ENCODE results near the gene LMO1. TPM values are rescaled to one million over a fixed set of nuclear protein-coding genes. Genes with fewer than 3 reads are reported as not detected.

LMO1 gene
- total RNA-seq, 3 donors from 2014 or later (not counting 1 experiment from before 2014, with no cell fraction given) = not detected

DNA sequence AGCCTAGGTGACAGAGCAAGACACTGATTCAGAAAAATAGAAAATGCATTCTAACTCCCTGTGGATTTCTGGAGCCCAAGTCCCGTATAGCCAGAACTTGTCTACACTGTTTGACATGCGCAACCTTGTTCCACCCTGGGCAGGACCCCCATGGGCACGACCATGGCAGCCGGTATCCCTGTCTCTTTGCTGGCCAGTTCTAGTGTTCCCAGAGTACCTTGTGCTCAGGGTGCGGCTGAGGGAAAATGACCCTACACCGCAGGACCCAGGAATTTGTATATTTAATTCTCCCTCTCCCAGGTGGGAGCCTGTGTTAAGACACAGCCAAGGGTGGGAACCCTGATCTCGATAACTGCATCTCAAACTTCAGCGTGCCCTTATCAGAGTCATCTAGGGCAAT, 58.1 kb downstream of the LMO1 start:
- no peaks in the 10 kb centered on the region for H3K36me3 Mint-ChIP-seq
- intact Hi-C loops (cut with micrococcal nuclease) = no loop called here
- DNase-seq (no peak), ATAC-seq (no peak)
- TF ChIP-seq, protein P1, sequence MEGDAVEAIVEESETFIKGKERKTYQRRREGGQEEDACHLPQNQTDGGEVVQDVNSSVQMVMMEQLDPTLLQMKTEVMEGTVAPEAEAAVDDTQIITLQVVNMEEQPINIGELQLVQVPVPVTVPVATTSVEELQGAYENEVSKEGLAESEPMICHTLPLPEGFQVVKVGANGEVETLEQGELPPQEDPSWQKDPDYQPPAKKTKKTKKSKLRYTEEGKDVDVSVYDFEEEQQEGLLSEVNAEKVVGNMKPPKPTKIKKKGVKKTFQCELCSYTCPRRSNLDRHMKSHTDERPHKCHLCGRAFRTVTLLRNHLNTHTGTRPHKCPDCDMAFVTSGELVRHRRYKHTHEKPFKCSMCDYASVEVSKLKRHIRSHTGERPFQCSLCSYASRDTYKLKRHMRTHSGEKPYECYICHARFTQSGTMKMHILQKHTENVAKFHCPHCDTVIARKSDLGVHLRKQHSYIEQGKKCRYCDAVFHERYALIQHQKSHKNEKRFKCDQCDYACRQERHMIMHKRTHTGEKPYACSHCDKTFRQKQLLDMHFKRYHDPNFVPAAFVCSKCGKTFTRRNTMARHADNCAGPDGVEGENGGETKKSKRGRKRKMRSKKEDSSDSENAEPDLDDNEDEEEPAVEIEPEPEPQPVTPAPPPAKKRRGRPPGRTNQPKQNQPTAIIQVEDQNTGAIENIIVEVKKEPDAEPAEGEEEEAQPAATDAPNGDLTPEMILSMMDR (IDR thresholded peaks at IDR 0.05) = no peak
- Histone ChIP-seq H3K4me3 (ENCODE audit: low read length) (no peak overlapping the region), H3K27ac (ENCODE audit: low read length) (no peak overlapping the region), H3K4me1 (ENCODE audit: control insufficient read depth, insufficient read depth, low read length) (peaks cover 32% of the 10 kb centered on the region), H3K36me3 (ENCODE audit: control insufficient read depth, insufficient read depth, low read length) (no peaks in the 10 kb centered on the region), H3K9me3 (ENCODE audit: control insufficient read depth, insufficient read depth, low read length) (no peaks in the 10 kb centered on the region), H3K27me3 (ENCODE audit: control insufficient read depth, insufficient read depth, low read length) (peaks cover 4% of the 10 kb centered on the region)
- H3K27ac Mint-ChIP-seq = no peak overlapping the region
- 82% methylated on average over 8 of the region's 8 CpGs for WGBS (ENCODE audit: insufficient coverage)
- H3K9me3 Mint-ChIP-seq = no peaks in the 10 kb centered on the region
- peaks cover 0 to 8% of the 10 kb centered on the region in 2 donors for H3K4me1 Mint-ChIP-seq
- H3K27me3 Mint-ChIP-seq (ENCODE audit: low read depth in 2 of 2) = peaks cover 27 to 51% of the 10 kb centered on the region in 2 donors
- H3K4me3 Mint-ChIP-seq = no peak overlapping the region

DNA sequence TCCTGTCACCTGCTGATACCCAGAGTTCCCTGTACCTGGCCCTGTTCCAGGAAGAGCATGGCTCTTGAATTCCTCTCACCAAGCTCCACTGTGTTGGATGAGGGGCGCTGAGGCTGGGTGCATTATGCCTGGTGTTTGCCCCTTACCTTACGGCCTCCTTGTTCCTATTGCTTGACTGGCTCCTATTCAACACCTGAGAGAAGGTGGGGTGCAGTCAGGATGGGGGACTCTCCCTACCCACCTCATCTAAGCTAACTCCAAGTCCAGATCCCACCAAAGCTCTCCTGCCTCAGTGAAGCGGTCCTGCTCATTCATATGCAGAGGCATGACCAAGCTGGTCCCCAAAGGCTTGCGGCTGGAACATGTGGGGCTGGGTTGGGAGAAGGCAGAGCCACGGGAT, 59.1 kb downstream of the LMO1 start:
- Histone ChIP-seq H3K36me3 (ENCODE audit: control insufficient read depth, insufficient read depth, low read length) (no peaks in the 10 kb centered on the region), H3K9me3 (ENCODE audit: control insufficient read depth, insufficient read depth, low read length) (no peaks in the 10 kb centered on the region), H3K4me3 (ENCODE audit: low read length) (no peak overlapping the region), H3K4me1 (ENCODE audit: control insufficient read depth, insufficient read depth, low read length) (peaks cover 32% of the 10 kb centered on the region), H3K27me3 (ENCODE audit: control insufficient read depth, insufficient read depth, low read length) (peaks cover 4% of the 10 kb centered on the region), H3K27ac (ENCODE audit: low read length) (no peak overlapping the region)
- Mint-ChIP-seq H3K27me3 (ENCODE audit: low read depth in 2 of 2) (peaks cover 25 to 49% of the 10 kb centered on the region in 2 donors), H3K9me3 (no peaks in the 10 kb centered on the region), H3K27ac (no peak overlapping the region), H3K4me3 (no peak overlapping the region), H3K36me3 (no peaks in the 10 kb centered on the region), H3K4me1 (peaks cover 0 to 8% of the 10 kb centered on the region in 2 donors)
- WGBS (ENCODE audit: insufficient coverage) = 86% methylated on average over 5 of the region's 5 CpGs
- no peak for ATAC-seq
- intact Hi-C loops (cut with micrococcal nuclease) = no loop called here
- DNase-seq = no peak
- TF ChIP-seq, protein P1 (IDR thresholded peaks at IDR 0.05) = no peak

DNA sequence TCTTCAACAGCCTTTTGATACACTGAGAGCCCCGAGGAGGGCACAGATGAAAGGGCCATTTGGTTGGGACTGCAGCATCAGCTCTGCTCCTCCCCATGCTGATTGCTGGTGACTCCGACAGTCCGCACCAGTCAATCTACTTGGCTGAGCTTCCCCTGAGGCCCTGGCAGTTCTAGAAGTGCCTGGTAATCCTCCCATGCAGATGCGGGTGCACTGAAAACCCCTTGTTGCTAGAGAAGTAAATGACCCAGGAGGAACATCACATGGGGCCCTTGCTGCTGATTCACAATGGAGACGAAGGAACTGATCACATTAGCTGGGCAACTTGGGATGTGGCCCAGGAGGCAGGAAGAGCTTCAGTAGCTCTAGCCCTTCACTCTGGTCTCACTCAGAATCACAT, 59.7 kb downstream of the LMO1 start:
- no peak for DNase-seq
- intact Hi-C loops (cut with micrococcal nuclease) = no loop called here
- no peak overlapping the region for H3K4me3 Mint-ChIP-seq
- H3K36me3 ChIP-seq (ENCODE audit: control insufficient read depth, insufficient read depth, low read length) = no peaks in the 10 kb centered on the region
- peaks cover 22 to 49% of the 10 kb centered on the region in 2 donors for H3K27me3 Mint-ChIP-seq (ENCODE audit: low read depth in 2 of 2)
- peaks cover 4% of the 10 kb centered on the region for H3K27me3 ChIP-seq (ENCODE audit: control insufficient read depth, insufficient read depth, low read length)
- H3K4me3 ChIP-seq (ENCODE audit: low read length) = no peak overlapping the region
- H3K27ac Mint-ChIP-seq = no peak overlapping the region
- H3K27ac ChIP-seq (ENCODE audit: low read length) = no peak overlapping the region
- no peaks in the 10 kb centered on the region for H3K9me3 Mint-ChIP-seq
- H3K4me1 ChIP-seq (ENCODE audit: control insufficient read depth, insufficient read depth, low read length) = peaks cover 32% of the 10 kb centered on the region
- no peak for ATAC-seq
- 85% methylated on average over 5 of the region's 5 CpGs for WGBS (ENCODE audit: insufficient coverage)
- H3K4me1 Mint-ChIP-seq = peaks cover 0 to 8% of the 10 kb centered on the region in 2 donors
- H3K36me3 Mint-ChIP-seq = no peaks in the 10 kb centered on the region
- no peaks in the 10 kb centered on the region for H3K9me3 ChIP-seq (ENCODE audit: control insufficient read depth, insufficient read depth, low read length)
- TF ChIP-seq, protein P1 (IDR thresholded peaks at IDR 0.05) = no peak

DNA sequence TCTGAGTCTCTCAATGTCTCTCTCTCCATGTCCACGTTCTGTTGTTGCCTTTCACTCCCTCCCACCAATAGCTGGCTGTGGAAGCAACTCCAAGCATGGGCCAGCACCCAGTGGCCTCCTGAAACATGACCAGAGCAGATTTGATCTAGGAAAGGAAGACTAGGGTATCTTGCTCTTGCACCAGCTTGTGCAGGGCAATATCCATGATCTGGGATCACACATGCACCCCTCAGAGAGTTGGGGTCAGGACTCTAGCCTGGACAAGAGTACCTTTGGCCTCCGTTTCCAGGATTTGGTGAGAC, 60.3 kb downstream of the LMO1 start:
- Histone ChIP-seq H3K4me3 (ENCODE audit: low read length) (no peak overlapping the region), H3K27me3 (ENCODE audit: control insufficient read depth, insufficient read depth, low read length) (peaks cover 4% of the 10 kb centered on the region), H3K4me1 (ENCODE audit: control insufficient read depth, insufficient read depth, low read length) (peaks cover 32% of the 10 kb centered on the region), H3K27ac (ENCODE audit: low read length) (no peak overlapping the region), H3K36me3 (ENCODE audit: control insufficient read depth, insufficient read depth, low read length) (no peaks in the 10 kb centered on the region), H3K9me3 (ENCODE audit: control insufficient read depth, insufficient read depth, low read length) (no peaks in the 10 kb centered on the region)
- intact Hi-C loops (cut with micrococcal nuclease) = no loop called here
- Mint-ChIP-seq H3K9me3 (no peaks in the 10 kb centered on the region), H3K4me1 (peaks cover 0 to 8% of the 10 kb centered on the region in 2 donors), H3K27me3 (ENCODE audit: low read depth in 2 of 2) (peaks cover 22 to 51% of the 10 kb centered on the region in 2 donors), H3K27ac (no peak overlapping the region), H3K4me3 (no peak overlapping the region), H3K36me3 (no peaks in the 10 kb centered on the region)
- ATAC-seq = no peak
- TF ChIP-seq, protein P1 (IDR thresholded peaks at IDR 0.05) = no peak
- WGBS (ENCODE audit: insufficient coverage) = 79% methylated on average over 2 of the region's 2 CpGs
- DNase-seq = no peak
